CD14-positive monocyte (primary cell): Measurements from ENCODE around the gene VASH2. TPM values are rescaled to one million over a fixed set of nuclear protein-coding genes. Genes with fewer than 3 reads are reported as not detected.

ENCODE experiments used
- DNase-seq, 3 donors: peaks; one replicate each; pipeline ENCODE4 v3.0.0-alpha.2; 2011 to 2022
- H2AFZ ChIP-seq: 2 replicates; pipeline ENCODE4 v1.6.0; 2012; ENCODE audit warnings: mild to moderate bottlenecking, low read depth, low read length, inconsistent platforms; ENCODE audit not compliant: insufficient read depth, poor library complexity, severe bottlenecking
- H3K27ac ChIP-seq, 2 donors: 1 replicate in 1 of 2; 2 replicates in 1 of 2; pipeline ENCODE4 v1.5.1; 2012 to 2013; ENCODE audit warnings: low read length in 2 of 2, control low read depth in 1 of 2, inconsistent platforms in 1 of 2, low read depth in 1 of 2, mild to moderate bottlenecking in 1 of 2
- H3K27me3 ChIP-seq, 2 donors: one replicate each; pipeline versions ENCODE4 v1.6.0 to v1.6.1; 2011 to 2013; ENCODE audit warnings: low read length in 2 of 2; ENCODE audit not compliant: control insufficient read depth in 2 of 2, insufficient read depth in 2 of 2
- H3K36me3 ChIP-seq, 2 donors: replicated peaks in 1 of 2; 1 replicate in 1 of 2; 2 replicates in 1 of 2; pipeline versions ENCODE4 v1.5.1 to v1.6.1; 2012 to 2013; ENCODE audit warnings: low read length in 2 of 2, control low read depth in 1 of 2, inconsistent platforms in 1 of 2, mild to moderate bottlenecking in 1 of 2; ENCODE audit not compliant: insufficient read depth in 2 of 2, control insufficient read depth in 1 of 2
- H3K4me1 ChIP-seq, 2 donors: 1 replicate in 1 of 2; 2 replicates in 1 of 2; pipeline versions ENCODE4 v1.5.1 to v1.6.1; 2012 to 2013; ENCODE audit warnings: low read length in 2 of 2, control low read depth in 1 of 2, inconsistent platforms in 1 of 2, mild to moderate bottlenecking in 1 of 2, moderate library complexity in 1 of 2; ENCODE audit not compliant: insufficient read depth in 2 of 2, control insufficient read depth in 1 of 2
- H3K4me2 ChIP-seq: replicated peaks from 2 replicates; pipeline ENCODE3; 2012; ENCODE audit warnings: low read length, moderate library complexity, mild to moderate bottlenecking; ENCODE audit not compliant: poor library complexity, severe bottlenecking; ENCODE audit errors: extremely low read depth
- H3K4me3 ChIP-seq, 3 experiments: fragments of 200-600 bp in 1 of 3; sonication (generic) in 1 of 3; replicated peaks in 1 of 3; 1 replicate in 2 of 3; 2 replicates in 1 of 3; pipeline ENCODE4 v1.5.1; 2011 to 2013; ENCODE audit warnings: low read length in 3 of 3, mild to moderate bottlenecking in 3 of 3, control low read depth in 2 of 3, low read depth in 2 of 3, inconsistent platforms in 1 of 3, moderate library complexity in 1 of 3
- H3K79me2 ChIP-seq: 2 replicates; pipeline ENCODE4 v1.6.0; 2012; ENCODE audit warnings: mild to moderate bottlenecking, control low read depth, inconsistent platforms, low read length, moderate library complexity; ENCODE audit not compliant: insufficient read depth
- H3K9ac ChIP-seq: 2 replicates; pipeline ENCODE4 v1.6.0; 2017; ENCODE audit warnings: low read length, mild to moderate bottlenecking; ENCODE audit not compliant: insufficient read depth, poor library complexity, severe bottlenecking
- H3K9me3 ChIP-seq, 2 donors: replicated peaks in 1 of 2; 1 replicate in 1 of 2; 2 replicates in 1 of 2; pipeline versions ENCODE4 v1.5.1 to v1.6.1; 2012 to 2013; ENCODE audit warnings: low read length in 2 of 2, control low read depth in 1 of 2; ENCODE audit not compliant: control insufficient read depth in 1 of 2, insufficient read depth in 1 of 2
- H4K20me1 ChIP-seq: 2 replicates; pipeline ENCODE4 v1.6.0; 2012; ENCODE audit warnings: mild to moderate bottlenecking, low read length, control low read depth, moderate library complexity; ENCODE audit not compliant: insufficient read depth
- H3K27ac Mint-ChIP-seq, 7 donors: one replicate each; pipeline ENCODE4 v1.8.0; 2020; ENCODE audit warnings: mild to moderate bottlenecking in 7 of 7, mixed read lengths in 7 of 7, moderate library complexity in 6 of 7, inconsistent platforms in 2 of 7
- H3K27me3 Mint-ChIP-seq, 3 donors: one replicate each; pipeline ENCODE4 v1.8.0; 2021 to 2022; ENCODE audit warnings: low read depth in 3 of 3, mild to moderate bottlenecking in 3 of 3, mixed read lengths in 3 of 3, moderate library complexity in 3 of 3, inconsistent platforms in 1 of 3
- H3K36me3 Mint-ChIP-seq, 2 donors: one replicate each; pipeline ENCODE4 v1.8.0; 2020; ENCODE audit warnings: mixed read lengths in 2 of 2, inconsistent platforms in 1 of 2, mild to moderate bottlenecking in 1 of 2
- H3K4me1 Mint-ChIP-seq: one replicate; pipeline ENCODE4 v1.8.0; 2020; ENCODE audit warnings: mild to moderate bottlenecking, mixed read lengths
- H3K4me3 Mint-ChIP-seq, 2 donors: one replicate each; pipeline ENCODE4 v1.8.0; 2020; ENCODE audit warnings: mild to moderate bottlenecking in 2 of 2, mixed read lengths in 2 of 2, moderate library complexity in 1 of 2
- H3K9me3 Mint-ChIP-seq, 7 donors: one replicate each; pipeline ENCODE4 v1.8.0; 2020 to 2022; ENCODE audit warnings: mixed read lengths in 7 of 7, mild to moderate bottlenecking in 6 of 7, moderate library complexity in 6 of 7, inconsistent platforms in 2 of 7
- CTCF ChIP-seq: fragments of 200-600 bp; IDR thresholded peaks from one replicate; pipeline ENCODE4 v1.8.0; 2022; ENCODE audit warnings: antibody characterized with exemption, mild to moderate bottlenecking
- WGBS: methylation state at CpG from one replicate; pipeline ENCODE4 v1.1.5; 2013; ENCODE audit warnings: missing lambda C conversion rate; ENCODE audit not compliant: insufficient coverage; 5-methylcytosine and 5-hydroxymethylcytosine counted together
- intact Hi-C, 2 donors: fragments of 100-400 bp; cut with micrococcal nuclease; formaldehyde crosslinking; loops; one replicate each; pipeline versions ENCODE4 v1.15.0 to v1.15.1; 2023
- polyA plus RNA-seq, 3 donors: library from polyadenylated mRNA; depleted of rRNA in 1 of 3; unstranded in 2 of 3; stranded (reverse) in 1 of 3; fragments of 300-500 nt in 2 of 3; fragments of >200 nt in 1 of 3; fragmentation: Illumina TruSeq in 2 of 3; gene quantifications; 1 replicate in 2 of 3; 2 replicates in 1 of 3; pipeline ENCODE4 v1.2.3, GENCODE V29; 2012 to 2021

The VASH2 gene
- polyA plus RNA-seq, 3 donors = 0.07 TPM; not detected in 2

GRCh38 chr1:212977781-212978645 is 27.7 kb downstream of the VASH2 start:
- no peaks in the 10 kb centered on the region for H3K36me3 ChIP-seq
- Mint-ChIP-seq H3K4me1 (no peaks in the 10 kb centered on the region), H3K27ac (no peak overlapping the region), H3K36me3 (no peaks in the 10 kb centered on the region), H3K27me3 (peaks cover 1 to 5% (median 4%) of the 10 kb centered on the region in 3 donors), H3K9me3 (peaks cover 0 to 1% (median 0%) of the 10 kb centered on the region in 7 donors), H3K4me3 (no peak overlapping the region)
- no peak overlapping the region for H3K9ac ChIP-seq
- H2AFZ ChIP-seq = no peak overlapping the region
- H3K9me3 ChIP-seq = no peaks in the 10 kb centered on the region
- H3K27me3 ChIP-seq = no peaks in the 10 kb centered on the region
- no peak overlapping the region for H3K4me3 ChIP-seq
- DNase-seq = no peak
- WGBS = 89% methylated on average over 6 of the region's 16 CpGs
- intact Hi-C loops = no loop called here
- no peaks in the 10 kb centered on the region for H3K4me1 ChIP-seq
- H4K20me1 ChIP-seq = no peaks in the 10 kb centered on the region
- TF ChIP-seq CTCF = no peak
- no peak overlapping the region for H3K4me2 ChIP-seq
- no peak overlapping the region for H3K27ac ChIP-seq
- H3K79me2 ChIP-seq = no peaks in the 10 kb centered on the region

- intact Hi-C loops = no loop called here
- no peaks in the 10 kb centered on the region for H3K27me3 ChIP-seq
- 83% methylated on average over 2 of the region's 14 CpGs for WGBS
- no peak overlapping the region for H3K27ac ChIP-seq
- DNase-seq = no peak
- Mint-ChIP-seq H3K27ac (no peak overlapping the region), H3K4me3 (no peak overlapping the region), H3K36me3 (no peaks in the 10 kb centered on the region), H3K9me3 (peaks cover 0 to 1% (median 0%) of the 10 kb centered on the region in 7 donors), H3K27me3 (peaks cover 1 to 4% (median 3%) of the 10 kb centered on the region in 3 donors), H3K4me1 (no peaks in the 10 kb centered on the region)
- H3K9me3 ChIP-seq = no peaks in the 10 kb centered on the region
- H3K36me3 ChIP-seq = no peaks in the 10 kb centered on the region
- no peaks in the 10 kb centered on the region for H4K20me1 ChIP-seq
- no peaks in the 10 kb centered on the region for H3K79me2 ChIP-seq
- H3K4me1 ChIP-seq = no peaks in the 10 kb centered on the region
- TF ChIP-seq CTCF = no peak
- H3K4me2 ChIP-seq = no peak overlapping the region
- H3K4me3 ChIP-seq = no peak overlapping the region
- H3K9ac ChIP-seq = no peak overlapping the region
- no peak overlapping the region for H2AFZ ChIP-seq
These were observed 29.2 kb downstream of the VASH2 start for GRCh38 chr1:212979340-212980122.
